AG10803 (cell line): Measurements from ENCODE around the gene PRKN.

Source experiments
- DNase-seq: peaks from one replicate; pipeline ENCODE4 v3.0.0; 2010; ENCODE audit warnings: low read depth
- H3K4me3 ChIP-seq: 2 replicates; pipeline ENCODE4 v1.5.1; 2011; ENCODE audit warnings: mild to moderate bottlenecking, low read length, control low read depth
- TF ChIP-seq, protein P1 (sequence below): conservative IDR thresholded peaks from 2 replicates; pipeline ENCODE4 v1.5.1; 2011; ENCODE audit warnings: mild to moderate bottlenecking, low read length, control low read depth, inconsistent platforms

The PRKN gene

DNA sequence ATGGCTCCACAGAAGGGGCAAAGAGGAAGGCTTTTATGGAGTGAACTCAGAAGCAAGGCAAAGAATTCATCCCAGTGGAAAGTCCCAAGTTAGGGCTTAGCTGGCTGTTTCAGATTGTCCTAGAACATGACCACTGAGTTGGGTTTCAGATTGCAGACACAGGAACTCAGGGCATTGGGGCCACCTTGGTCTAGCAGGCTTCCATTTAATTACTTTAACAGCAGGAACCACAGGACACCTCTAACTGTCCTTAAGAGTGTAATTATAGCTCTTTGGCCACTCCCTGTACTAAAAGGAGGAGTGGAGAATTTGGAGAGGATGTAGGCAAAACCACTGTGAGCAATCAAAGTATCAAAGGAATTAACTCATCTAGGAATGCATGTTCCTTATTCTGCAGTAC is 1303.1 kb downstream of the PRKN start:
- H3K4me3 ChIP-seq: no peak overlapping the region
- TF ChIP-seq, protein P1, sequence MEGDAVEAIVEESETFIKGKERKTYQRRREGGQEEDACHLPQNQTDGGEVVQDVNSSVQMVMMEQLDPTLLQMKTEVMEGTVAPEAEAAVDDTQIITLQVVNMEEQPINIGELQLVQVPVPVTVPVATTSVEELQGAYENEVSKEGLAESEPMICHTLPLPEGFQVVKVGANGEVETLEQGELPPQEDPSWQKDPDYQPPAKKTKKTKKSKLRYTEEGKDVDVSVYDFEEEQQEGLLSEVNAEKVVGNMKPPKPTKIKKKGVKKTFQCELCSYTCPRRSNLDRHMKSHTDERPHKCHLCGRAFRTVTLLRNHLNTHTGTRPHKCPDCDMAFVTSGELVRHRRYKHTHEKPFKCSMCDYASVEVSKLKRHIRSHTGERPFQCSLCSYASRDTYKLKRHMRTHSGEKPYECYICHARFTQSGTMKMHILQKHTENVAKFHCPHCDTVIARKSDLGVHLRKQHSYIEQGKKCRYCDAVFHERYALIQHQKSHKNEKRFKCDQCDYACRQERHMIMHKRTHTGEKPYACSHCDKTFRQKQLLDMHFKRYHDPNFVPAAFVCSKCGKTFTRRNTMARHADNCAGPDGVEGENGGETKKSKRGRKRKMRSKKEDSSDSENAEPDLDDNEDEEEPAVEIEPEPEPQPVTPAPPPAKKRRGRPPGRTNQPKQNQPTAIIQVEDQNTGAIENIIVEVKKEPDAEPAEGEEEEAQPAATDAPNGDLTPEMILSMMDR: no peak
- no peak for DNase-seq

DNA sequence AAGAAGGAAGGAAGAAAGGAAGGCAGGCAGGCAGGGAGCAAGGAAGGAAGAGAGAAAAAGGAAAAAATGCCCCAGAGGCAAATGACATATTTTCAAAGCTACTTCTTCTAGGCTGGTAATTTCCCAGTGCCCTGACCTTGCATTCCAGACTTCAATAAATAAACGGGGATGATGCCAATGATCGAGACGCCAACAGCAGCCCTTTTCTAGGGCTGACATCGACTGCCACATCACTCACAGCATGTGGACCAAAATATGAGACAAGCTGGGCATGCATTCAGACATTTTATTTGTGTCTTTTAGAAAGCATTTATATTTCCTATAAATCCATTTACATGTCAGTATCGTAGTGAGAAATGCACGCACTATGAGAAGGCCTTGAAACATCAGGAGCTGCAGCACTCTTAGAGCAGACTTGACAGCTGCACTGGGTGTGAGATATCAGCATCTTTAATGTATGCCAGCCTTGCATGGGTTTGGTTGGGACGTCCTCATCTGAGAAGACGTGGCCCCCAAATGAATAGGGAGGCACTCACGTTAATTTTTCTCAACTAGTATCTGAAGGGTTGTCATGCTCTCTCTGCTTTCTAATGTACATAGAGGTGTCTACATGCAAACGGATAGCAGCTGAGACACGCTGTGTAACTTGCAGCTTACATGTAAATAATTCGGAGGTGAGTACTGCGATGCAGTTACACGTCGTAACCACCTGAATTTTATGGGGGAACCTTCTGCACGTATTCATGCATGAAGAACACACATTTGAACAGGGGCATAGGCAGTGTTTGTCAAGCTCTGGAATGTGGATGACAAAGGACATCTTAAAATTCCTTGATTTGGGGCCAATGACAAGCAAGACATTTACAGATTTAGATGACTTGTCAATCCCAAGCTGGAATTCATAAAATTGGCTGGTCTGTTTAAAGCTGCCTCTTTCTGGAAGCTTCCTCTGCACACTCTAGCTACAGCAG is 1304.6 kb downstream of the PRKN start:
- peak; percentile 61 for DNase-seq
- no peak overlapping the region for H3K4me3 ChIP-seq
- TF ChIP-seq, protein P1: no peak

DNA sequence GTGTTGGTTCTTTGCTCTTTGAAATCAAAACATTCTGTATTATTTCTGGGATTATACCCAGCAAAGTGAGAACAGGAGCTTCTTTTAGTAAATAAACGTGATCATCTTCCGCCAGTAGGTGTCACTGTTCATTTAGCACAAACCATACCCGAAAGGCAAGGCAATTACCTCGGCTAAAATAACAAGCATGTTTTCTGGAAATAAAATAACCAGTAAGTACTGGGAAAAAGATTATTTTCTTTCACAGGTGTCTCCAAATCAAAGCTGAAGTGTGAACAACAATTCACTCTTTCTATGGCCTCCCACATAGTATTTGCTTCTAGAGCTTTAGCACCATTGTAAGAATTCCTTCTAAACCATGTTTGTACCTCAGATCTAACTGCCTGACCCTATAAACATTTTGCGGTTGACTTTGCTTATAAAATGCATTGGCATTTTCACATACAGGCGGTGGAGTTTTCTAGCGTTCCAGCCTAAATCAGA is 1309.1 kb downstream of the PRKN start:
- TF ChIP-seq, protein P1: peak; percentile 82
- DNase-seq: peak; percentile 85

DNA sequence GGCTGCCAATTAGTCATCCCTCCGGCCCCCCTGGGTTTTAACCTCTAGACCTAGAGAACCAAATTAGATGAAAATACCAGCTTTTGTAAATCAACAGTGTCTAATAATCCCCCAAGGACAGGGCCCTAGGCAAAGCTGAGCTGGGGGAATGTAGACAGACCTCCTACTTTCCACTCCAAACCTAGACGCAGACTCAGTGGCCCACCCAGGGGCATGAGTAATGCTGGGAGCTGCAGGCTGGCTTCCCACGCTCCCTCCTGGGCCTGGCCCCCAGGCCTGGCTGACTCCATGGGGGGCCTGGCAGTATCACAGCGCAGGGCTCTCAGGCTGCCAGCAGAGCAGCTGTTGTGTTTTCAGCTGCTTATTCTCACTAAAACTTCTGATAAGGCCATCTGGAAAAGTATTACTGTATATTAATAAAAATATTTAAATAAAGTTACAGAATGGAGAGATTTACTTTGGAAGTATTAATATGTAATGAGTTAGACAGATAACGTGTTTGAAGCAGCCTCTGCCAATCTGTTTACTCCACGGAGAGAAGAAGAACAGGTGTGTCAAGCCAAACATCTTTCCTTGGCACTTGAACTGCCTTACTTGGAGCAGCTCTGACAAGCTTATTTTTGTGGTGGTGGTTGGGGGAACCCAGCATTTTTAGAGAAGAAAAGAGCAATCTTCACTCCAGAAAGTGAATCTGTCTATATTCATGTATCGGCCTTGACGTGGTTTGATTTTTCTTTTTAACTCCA is 1309.7 kb downstream of the PRKN start:
- peak; percentile 83 for DNase-seq
- TF ChIP-seq, protein P1: no peak
- no peak overlapping the region for H3K4me3 ChIP-seq

More for the DNA sequence above, 1309.1 kb downstream of the PRKN start:
- H3K4me3 ChIP-seq: no peak overlapping the region

DNA sequence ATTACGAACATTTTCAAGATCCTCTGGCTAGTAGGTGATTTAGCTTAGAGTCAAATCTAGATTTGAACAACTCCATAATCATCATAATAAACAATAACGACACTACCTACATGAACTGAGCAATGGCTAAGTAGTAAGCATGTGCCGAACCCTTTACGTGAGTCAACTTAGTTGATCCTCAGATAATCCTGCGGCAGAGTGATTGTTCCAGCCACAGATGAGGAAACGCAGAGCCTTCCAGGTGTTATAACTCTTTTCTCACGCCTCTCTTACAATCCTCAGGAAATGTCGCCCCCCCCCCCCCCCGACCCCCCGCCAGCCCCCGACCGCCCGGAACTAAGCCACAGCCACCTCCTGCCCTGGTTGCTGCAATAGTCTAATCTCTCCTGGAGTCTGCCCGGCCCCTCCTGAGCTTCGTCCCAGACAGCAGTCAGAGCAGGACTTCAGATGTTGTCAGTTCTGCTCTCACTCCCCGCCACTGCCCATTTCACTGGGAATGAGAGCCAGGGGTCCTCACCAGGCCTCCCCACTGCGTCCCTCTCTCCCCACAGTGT is 1312.2 kb downstream of the PRKN start:
- DNase-seq: no peak
- no peak overlapping the region for H3K4me3 ChIP-seq
- TF ChIP-seq, protein P1: no peak

DNA sequence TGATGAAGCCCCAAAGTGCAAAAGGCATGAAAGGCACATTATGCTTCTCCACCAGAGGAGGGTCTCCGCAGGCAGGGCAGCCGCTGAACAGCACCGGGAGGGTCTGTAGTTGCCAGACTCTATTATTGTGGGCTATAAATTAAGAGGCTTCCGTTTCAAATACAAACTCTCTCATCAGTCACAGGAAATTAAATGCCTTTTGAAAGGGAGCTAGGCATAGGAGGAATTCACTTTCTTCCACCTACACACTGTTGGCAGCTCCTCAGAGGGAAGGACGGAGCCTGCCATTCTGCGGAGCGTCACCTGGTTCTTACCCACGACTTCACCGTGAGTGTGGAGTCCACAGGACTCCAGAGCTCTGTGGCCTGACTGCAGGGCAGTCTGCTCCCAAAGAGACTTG is 1312.9 kb downstream of the PRKN start:
- no peak overlapping the region for H3K4me3 ChIP-seq
- no peak for DNase-seq
- TF ChIP-seq, protein P1: no peak
